Measurements from ENCODE around the gene NTNG1. TPM values are rescaled to one million over a fixed set of nuclear protein-coding genes. Genes with fewer than 3 reads are reported as not detected.

The NTNG1 gene
- total RNA-seq, 1 experiment from 2014 or later: 2.3 TPM

- Mint-ChIP-seq H3K9me3 (no peaks in the 10 kb centered on the region), H3K36me3 (no peaks in the 10 kb centered on the region), H3K4me1 (peaks cover 11% of the 10 kb centered on the region), H3K4me3 (no peak overlapping the region), H3K27ac (no peak overlapping the region), H3K27me3 (ENCODE audit: low read depth) (no peaks in the 10 kb centered on the region)
- ChIA-PET CTCF (interaction anchor here (0.8 to 1.3 kb wide), 2 partner anchors 32 to 283 kb away, joined by 3 to 4 read pairs; no protein-coding TSS in a partner anchor), POLR2A (no interaction called here)
- DNase-seq (ENCODE audit: low spot score) (peak; percentile 33), ATAC-seq (peak; percentile 100)
- TF ChIP-seq ZMAT4 (CRISPR knock-in tag; IDR thresholded peaks at IDR 0.05) (no peak), CREB1 (CRISPR knock-in tag; IDR thresholded peaks at IDR 0.05) (no peak), GRHL2 (CRISPR knock-in tag; IDR thresholded peaks at IDR 0.05; ENCODE audit: insufficient replicate concordance, severe bottlenecking) (no peak), SP1 (CRISPR knock-in tag; conservative IDR thresholded peaks at IDR 0.05) (no peak), E2F5 (CRISPR knock-in tag; IDR thresholded peaks at IDR 0.05) (no peak), SMAD4 (CRISPR knock-in tag; IDR thresholded peaks at IDR 0.05) (no peak), CREM (CRISPR knock-in tag; IDR thresholded peaks at IDR 0.05) (no peak), E2F1 (CRISPR knock-in tag; IDR thresholded peaks at IDR 0.05) (no peak), USF2 (CRISPR knock-in tag; IDR thresholded peaks at IDR 0.05) (no peak), JUN (CRISPR knock-in tag; IDR thresholded peaks at IDR 0.05) (no peak), ZNF532 (CRISPR knock-in tag; IDR thresholded peaks at IDR 0.05; ENCODE audit: borderline replicate concordance) (no peak), CDX4 (CRISPR knock-in tag; IDR thresholded peaks at IDR 0.05; ENCODE audit: borderline replicate concordance) (no peak), CTCF (IDR thresholded peaks at IDR 0.05) (no peak), E2F4 (CRISPR knock-in tag; IDR thresholded peaks at IDR 0.05; ENCODE audit: borderline replicate concordance, low read depth) (no peak), ATF6 (CRISPR knock-in tag; IDR thresholded peaks at IDR 0.05) (no peak), IRF1 (CRISPR knock-in tag; IDR thresholded peaks at IDR 0.05) (no peak), ZBTB21 (CRISPR knock-in tag; IDR thresholded peaks at IDR 0.05; ENCODE audit: borderline replicate concordance) (no peak), RELA (CRISPR knock-in tag; IDR thresholded peaks at IDR 0.05; ENCODE audit: borderline replicate concordance) (no peak), GABPB1 (CRISPR knock-in tag; IDR thresholded peaks at IDR 0.05) (no peak)
Observed at GRCh38 chr1:107464827-107465226, 324.0 kb downstream of the NTNG1 start.

All from WTC11 (cell line).